Liver (tissue), 9 donors: ENCODE results near the gene ACSL3. TPM values are rescaled to one million over a fixed set of nuclear protein-coding genes. Genes with fewer than 3 reads are reported as not detected.

Experiments
- DNase-seq: peaks from one replicate; pipeline ENCODE4 v3.0.0-alpha.2; 2017; ENCODE audit warnings: low spot score
- H3K27ac ChIP-seq, 2 donors: one replicate each; pipeline ENCODE4 v1.7.0; 2013; ENCODE audit warnings: inconsistent platforms in 2 of 2, low read length in 2 of 2, control low read depth in 1 of 2, low read depth in 1 of 2, mild to moderate bottlenecking in 1 of 2
- H3K27me3 ChIP-seq, 4 donors: one replicate each; pipeline versions ENCODE4 v1.6.1 to v1.7.0; 2013; ENCODE audit warnings: low read length in 3 of 4, inconsistent platforms in 1 of 4, mild to moderate bottlenecking in 1 of 4, moderate library complexity in 1 of 4; ENCODE audit not compliant: control insufficient read depth in 4 of 4, insufficient read depth in 4 of 4
- H3K36me3 ChIP-seq, 4 donors: one replicate each; pipeline versions ENCODE4 v1.6.1 to v1.7.0; 2013; ENCODE audit warnings: low read length in 3 of 4, mild to moderate bottlenecking in 3 of 4, low read depth in 1 of 4, moderate library complexity in 1 of 4; ENCODE audit not compliant: control insufficient read depth in 4 of 4, insufficient read depth in 3 of 4
- H3K4me1 ChIP-seq, 4 donors: one replicate each; pipeline versions ENCODE4 v1.6.1 to v1.7.0; 2013; ENCODE audit warnings: low read length in 3 of 4, mild to moderate bottlenecking in 3 of 4, moderate library complexity in 1 of 4; ENCODE audit not compliant: control insufficient read depth in 4 of 4, insufficient read depth in 4 of 4
- H3K4me3 ChIP-seq, 3 donors: one replicate each; pipeline versions ENCODE4 v1.6.1 to v1.7.0; 2013; ENCODE audit warnings: low read length in 3 of 3, control low read depth in 1 of 3, low read depth in 1 of 3, mild to moderate bottlenecking in 1 of 3
- H3K9ac ChIP-seq, 2 donors: one replicate each; pipeline ENCODE4 v1.7.0; 2013; ENCODE audit warnings: low read length in 2 of 2, mild to moderate bottlenecking in 2 of 2, moderate library complexity in 2 of 2, control low read depth in 1 of 2, low read depth in 1 of 2
- H3K9me3 ChIP-seq, 4 donors: one replicate each; pipeline versions ENCODE4 v1.6.1 to v1.7.0; 2013; ENCODE audit warnings: low read length in 3 of 4; ENCODE audit not compliant: control insufficient read depth in 4 of 4
- FOXA2 ChIP-seq: IDR thresholded peaks from 2 replicates; pipeline ENCODE4 v1.6.1; 2016; ENCODE audit warnings: antibody characterized with exemption
- GABPA ChIP-seq, 2 donors: IDR thresholded peaks in 1 of 2; conservative IDR thresholded peaks in 1 of 2; 2 replicates each; pipeline ENCODE4 v1.6.1; 2016; ENCODE audit warnings: antibody characterized with exemption in 2 of 2, mild to moderate bottlenecking in 1 of 2, moderate library complexity in 1 of 2
- HNF4A ChIP-seq, 2 donors: conservative IDR thresholded peaks; 2 replicates each; pipeline ENCODE4 v1.6.1; 2016; ENCODE audit warnings: antibody characterized with exemption in 2 of 2, mild to moderate bottlenecking in 2 of 2
- HNF4G ChIP-seq: IDR thresholded peaks from 2 replicates; pipeline ENCODE4 v1.6.1; 2016; ENCODE audit warnings: antibody characterized with exemption
- JUND ChIP-seq, 2 donors: IDR thresholded peaks; 2 replicates each; pipeline ENCODE4 v1.6.1; 2016; ENCODE audit warnings: antibody characterized with exemption in 2 of 2
- RAD21 ChIP-seq, 2 donors: IDR thresholded peaks; 2 replicates each; pipeline ENCODE4 v1.6.1; 2016; ENCODE audit warnings: antibody characterized with exemption in 2 of 2, mild to moderate bottlenecking in 2 of 2
- RXRA ChIP-seq, 2 donors: IDR thresholded peaks; 2 replicates each; pipeline ENCODE4 v1.6.1; 2017 to 2018; ENCODE audit warnings: antibody characterized with exemption in 2 of 2, mild to moderate bottlenecking in 1 of 2
- TAF1 ChIP-seq: conservative IDR thresholded peaks from 2 replicates; pipeline ENCODE4 v1.6.1; 2016; ENCODE audit warnings: antibody characterized with exemption, mild to moderate bottlenecking
- YY1 ChIP-seq: IDR thresholded peaks from 2 replicates; pipeline ENCODE4 v1.6.1; 2016; ENCODE audit warnings: antibody characterized with exemption, mild to moderate bottlenecking
- WGBS: extraction: QIAGEN DNeasy Blood & Tissue Kit; methylation state at CpG from one replicate; pipeline ENCODE4 v1.1.7; 2013; 5-methylcytosine and 5-hydroxymethylcytosine counted together
- polyA plus RNA-seq, 2 donors: library from polyadenylated mRNA; stranded (reverse) in 1 of 2; unstranded in 1 of 2; fragments of 200-250 nt in 1 of 2; fragments of >200 nt in 1 of 2; fragmentation: Nextera tagmentation in 1 of 2; extraction: Ambion mirVana in 1 of 2; gene quantifications; one replicate each; pipeline versions ENCODE4 v1.2.1 to v1.2.3, GENCODE V29; 2013 to 2015
- total RNA-seq, 2 donors: library from RNA; depleted of rRNA; stranded (reverse); fragments of >200 nt; gene quantifications; one replicate each; pipeline ENCODE4 v1.2.3, GENCODE V29; 2014
- TF ChIP-seq, protein P1 (sequence below): IDR thresholded peaks from 2 replicates; pipeline ENCODE4 v1.6.1; 2016; ENCODE audit warnings: antibody characterized with exemption
- TF ChIP-seq, protein P2 (sequence below): IDR thresholded peaks from 2 replicates; pipeline ENCODE4 v1.6.1; 2016; ENCODE audit warnings: antibody characterized with exemption
- TF ChIP-seq, protein P3 (sequence below): IDR thresholded peaks from 2 replicates; pipeline ENCODE4 v1.6.1; 2016; ENCODE audit warnings: antibody characterized with exemption, mild to moderate bottlenecking
- TF ChIP-seq, protein P4 (sequence below): fragments of 150-350 bp; IDR thresholded peaks from 2 replicates; pipeline ENCODE4 v1.5.1; 2017; ENCODE audit warnings: improper control_type of control experiment, low read depth, low read length; ENCODE audit not compliant: missing input control
- TF ChIP-seq, protein P5 (sequence below): IDR thresholded peaks from 2 replicates; pipeline ENCODE4 v1.6.1; 2016; ENCODE audit warnings: antibody characterized with exemption
- donor health status: healthy.
- donor health status: healthy.
- donor health status: healthy.
- donor health status: healthy.
- donor health status: healthy.

Gene ACSL3
- total and polyA plus RNA-seq, 4 donors = 22.2 to 66.6 (median 43.3) TPM

DNA sequence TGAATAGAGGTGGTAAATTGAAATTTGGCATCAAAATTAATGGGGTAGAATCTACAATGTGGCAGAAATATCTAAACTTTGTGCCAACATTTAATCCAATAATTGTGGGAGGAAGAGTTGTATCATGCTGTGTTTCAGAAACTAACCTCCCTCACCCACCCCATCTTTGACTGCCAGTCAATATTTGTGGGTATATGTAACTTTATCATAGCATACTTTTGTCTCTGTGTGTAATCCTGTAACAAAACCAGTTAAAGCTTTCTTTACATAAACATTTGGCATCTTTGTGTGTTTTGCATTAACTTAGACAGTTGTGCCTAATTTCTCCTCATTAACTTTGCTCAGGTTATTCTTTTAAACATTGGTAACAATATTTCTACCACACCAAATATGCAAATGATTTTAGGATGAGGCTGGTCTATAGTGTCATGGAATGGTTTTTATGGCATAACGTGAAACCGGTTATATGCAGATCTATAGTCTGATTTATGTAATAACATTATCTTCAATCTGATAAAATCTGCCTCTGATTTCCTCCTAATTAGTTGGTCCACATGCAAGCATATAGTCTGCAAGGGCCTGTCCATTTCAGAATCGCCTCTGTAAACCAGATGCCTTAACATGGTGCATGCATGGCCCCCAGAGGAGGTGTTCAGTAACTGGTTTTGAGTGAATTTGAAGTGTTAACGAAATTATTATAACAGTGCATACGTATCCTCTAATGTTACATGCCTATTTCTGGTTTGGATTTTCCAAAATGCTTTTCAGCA is 84.3 kb downstream of the ACSL3 start:
- DNase-seq = no peak
- no peak overlapping the region for H3K4me3 ChIP-seq
- H3K9me3 ChIP-seq = no peaks in the 10 kb centered on the region
- peaks cover 0 to 7% (median 3%) of the 10 kb centered on the region in 4 donors for H3K36me3 ChIP-seq
- no peak overlapping the region for H3K27ac ChIP-seq
- no peaks in the 10 kb centered on the region for H3K4me1 ChIP-seq
- no peak overlapping the region for H3K9ac ChIP-seq
- WGBS = 89% methylated on average over 5 of the region's 5 CpGs
- no peaks in the 10 kb centered on the region for H3K27me3 ChIP-seq
- TF ChIP-seq YY1 = no peak
- TF ChIP-seq, protein P1, sequence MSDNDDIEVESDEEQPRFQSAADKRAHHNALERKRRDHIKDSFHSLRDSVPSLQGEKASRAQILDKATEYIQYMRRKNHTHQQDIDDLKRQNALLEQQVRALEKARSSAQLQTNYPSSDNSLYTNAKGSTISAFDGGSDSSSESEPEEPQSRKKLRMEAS = no peak
- TF ChIP-seq, protein P2, sequence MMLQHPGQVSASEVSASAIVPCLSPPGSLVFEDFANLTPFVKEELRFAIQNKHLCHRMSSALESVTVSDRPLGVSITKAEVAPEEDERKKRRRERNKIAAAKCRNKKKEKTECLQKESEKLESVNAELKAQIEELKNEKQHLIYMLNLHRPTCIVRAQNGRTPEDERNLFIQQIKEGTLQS = no peak
- TF ChIP-seq TAF1 = no peak
- TF ChIP-seq, protein P3, sequence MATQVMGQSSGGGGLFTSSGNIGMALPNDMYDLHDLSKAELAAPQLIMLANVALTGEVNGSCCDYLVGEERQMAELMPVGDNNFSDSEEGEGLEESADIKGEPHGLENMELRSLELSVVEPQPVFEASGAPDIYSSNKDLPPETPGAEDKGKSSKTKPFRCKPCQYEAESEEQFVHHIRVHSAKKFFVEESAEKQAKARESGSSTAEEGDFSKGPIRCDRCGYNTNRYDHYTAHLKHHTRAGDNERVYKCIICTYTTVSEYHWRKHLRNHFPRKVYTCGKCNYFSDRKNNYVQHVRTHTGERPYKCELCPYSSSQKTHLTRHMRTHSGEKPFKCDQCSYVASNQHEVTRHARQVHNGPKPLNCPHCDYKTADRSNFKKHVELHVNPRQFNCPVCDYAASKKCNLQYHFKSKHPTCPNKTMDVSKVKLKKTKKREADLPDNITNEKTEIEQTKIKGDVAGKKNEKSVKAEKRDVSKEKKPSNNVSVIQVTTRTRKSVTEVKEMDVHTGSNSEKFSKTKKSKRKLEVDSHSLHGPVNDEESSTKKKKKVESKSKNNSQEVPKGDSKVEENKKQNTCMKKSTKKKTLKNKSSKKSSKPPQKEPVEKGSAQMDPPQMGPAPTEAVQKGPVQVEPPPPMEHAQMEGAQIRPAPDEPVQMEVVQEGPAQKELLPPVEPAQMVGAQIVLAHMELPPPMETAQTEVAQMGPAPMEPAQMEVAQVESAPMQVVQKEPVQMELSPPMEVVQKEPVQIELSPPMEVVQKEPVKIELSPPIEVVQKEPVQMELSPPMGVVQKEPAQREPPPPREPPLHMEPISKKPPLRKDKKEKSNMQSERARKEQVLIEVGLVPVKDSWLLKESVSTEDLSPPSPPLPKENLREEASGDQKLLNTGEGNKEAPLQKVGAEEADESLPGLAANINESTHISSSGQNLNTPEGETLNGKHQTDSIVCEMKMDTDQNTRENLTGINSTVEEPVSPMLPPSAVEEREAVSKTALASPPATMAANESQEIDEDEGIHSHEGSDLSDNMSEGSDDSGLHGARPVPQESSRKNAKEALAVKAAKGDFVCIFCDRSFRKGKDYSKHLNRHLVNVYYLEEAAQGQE = no peak
- no peak for TF ChIP-seq HNF4G

DNA sequence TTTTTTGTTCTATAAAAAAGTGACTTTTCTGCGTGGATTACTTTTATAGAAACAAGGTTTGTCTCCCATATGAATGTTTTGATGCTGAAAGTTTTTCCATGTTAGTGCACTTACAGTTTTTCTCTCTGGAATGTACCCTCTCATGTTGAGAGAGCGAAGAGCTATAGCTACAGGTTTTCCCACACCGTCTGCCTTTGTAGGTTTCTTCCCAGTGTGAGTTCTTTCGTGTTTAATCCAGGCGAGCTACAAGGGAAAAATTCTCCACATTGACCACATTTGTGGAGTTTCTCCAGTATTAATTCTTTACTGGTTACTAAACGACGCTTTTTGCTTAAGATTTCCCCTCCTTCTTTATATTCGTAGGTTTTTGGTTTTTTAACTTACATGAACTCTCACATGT is 85.1 kb downstream of the ACSL3 start:
- DNase-seq = no peak
- H3K9me3 ChIP-seq = no peaks in the 10 kb centered on the region
- no peak overlapping the region for H3K9ac ChIP-seq
- no peaks in the 10 kb centered on the region for H3K27me3 ChIP-seq
- H3K4me1 ChIP-seq = no peaks in the 10 kb centered on the region
- H3K36me3 ChIP-seq = peaks cover 0 to 3% (median 3%) of the 10 kb centered on the region in 4 donors
- 90% methylated on average over 8 of the region's 8 CpGs for WGBS
- TF ChIP-seq FOXA2 = no peak
- TF ChIP-seq JUND (IDR thresholded peaks at IDR 0.05) = no peak
- no peak for TF ChIP-seq GABPA (IDR thresholded peaks at IDR 0.05 in 1 of 2, conservative IDR thresholded peaks at IDR 0.05 in 1 of 2)
- TF ChIP-seq, protein P2 = no peak
- no peak for TF ChIP-seq RAD21 (IDR thresholded peaks at IDR 0.05)
- TF ChIP-seq, protein P4, sequence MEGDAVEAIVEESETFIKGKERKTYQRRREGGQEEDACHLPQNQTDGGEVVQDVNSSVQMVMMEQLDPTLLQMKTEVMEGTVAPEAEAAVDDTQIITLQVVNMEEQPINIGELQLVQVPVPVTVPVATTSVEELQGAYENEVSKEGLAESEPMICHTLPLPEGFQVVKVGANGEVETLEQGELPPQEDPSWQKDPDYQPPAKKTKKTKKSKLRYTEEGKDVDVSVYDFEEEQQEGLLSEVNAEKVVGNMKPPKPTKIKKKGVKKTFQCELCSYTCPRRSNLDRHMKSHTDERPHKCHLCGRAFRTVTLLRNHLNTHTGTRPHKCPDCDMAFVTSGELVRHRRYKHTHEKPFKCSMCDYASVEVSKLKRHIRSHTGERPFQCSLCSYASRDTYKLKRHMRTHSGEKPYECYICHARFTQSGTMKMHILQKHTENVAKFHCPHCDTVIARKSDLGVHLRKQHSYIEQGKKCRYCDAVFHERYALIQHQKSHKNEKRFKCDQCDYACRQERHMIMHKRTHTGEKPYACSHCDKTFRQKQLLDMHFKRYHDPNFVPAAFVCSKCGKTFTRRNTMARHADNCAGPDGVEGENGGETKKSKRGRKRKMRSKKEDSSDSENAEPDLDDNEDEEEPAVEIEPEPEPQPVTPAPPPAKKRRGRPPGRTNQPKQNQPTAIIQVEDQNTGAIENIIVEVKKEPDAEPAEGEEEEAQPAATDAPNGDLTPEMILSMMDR = no peak
- TF ChIP-seq HNF4A (conservative IDR thresholded peaks at IDR 0.05) = no peak
- TF ChIP-seq HNF4G = no peak
- TF ChIP-seq, protein P1 = no peak
- TF ChIP-seq RXRA (IDR thresholded peaks at IDR 0.05) = no peak
- TF ChIP-seq YY1 = no peak
- no peak for TF ChIP-seq TAF1
- TF ChIP-seq, protein P5, sequence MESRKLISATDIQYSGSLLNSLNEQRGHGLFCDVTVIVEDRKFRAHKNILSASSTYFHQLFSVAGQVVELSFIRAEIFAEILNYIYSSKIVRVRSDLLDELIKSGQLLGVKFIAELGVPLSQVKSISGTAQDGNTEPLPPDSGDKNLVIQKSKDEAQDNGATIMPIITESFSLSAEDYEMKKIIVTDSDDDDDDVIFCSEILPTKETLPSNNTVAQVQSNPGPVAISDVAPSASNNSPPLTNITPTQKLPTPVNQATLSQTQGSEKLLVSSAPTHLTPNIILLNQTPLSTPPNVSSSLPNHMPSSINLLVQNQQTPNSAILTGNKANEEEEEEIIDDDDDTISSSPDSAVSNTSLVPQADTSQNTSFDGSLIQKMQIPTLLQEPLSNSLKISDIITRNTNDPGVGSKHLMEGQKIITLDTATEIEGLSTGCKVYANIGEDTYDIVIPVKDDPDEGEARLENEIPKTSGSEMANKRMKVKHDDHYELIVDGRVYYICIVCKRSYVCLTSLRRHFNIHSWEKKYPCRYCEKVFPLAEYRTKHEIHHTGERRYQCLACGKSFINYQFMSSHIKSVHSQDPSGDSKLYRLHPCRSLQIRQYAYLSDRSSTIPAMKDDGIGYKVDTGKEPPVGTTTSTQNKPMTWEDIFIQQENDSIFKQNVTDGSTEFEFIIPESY = no peak
- H3K27ac ChIP-seq = no peak overlapping the region
- H3K4me3 ChIP-seq = no peak overlapping the region
